Upper lobe of left lung (tissue), 4 donors: ENCODE measurements around the gene BABAM2.

Experiments
- CTCF ChIP-seq, 6 experiments: fragments of 450-650 bp in 4 of 6; fragments of 200-600 bp in 2 of 6; sonication (generic) in 2 of 6; IDR thresholded peaks; one replicate each; pipeline ENCODE4 v1.5.1; 2016 to 2019; ENCODE audit warnings: antibody characterized with exemption in 6 of 6
- POLR2A ChIP-seq, 4 donors: fragments of 450-650 bp; IDR thresholded peaks; one replicate each; pipeline ENCODE4 v1.5.1; 2016 to 2017; ENCODE audit warnings: antibody characterized with exemption in 4 of 4, mild to moderate bottlenecking in 2 of 4
- POLR2AphosphoS5 ChIP-seq, 2 donors: sonication (generic); formaldehyde crosslinking; IDR thresholded peaks; one replicate each; pipeline ENCODE4 v1.5.1; 2017; ENCODE audit warnings: antibody characterized with exemption in 2 of 2

GRCh38 chr2:28380219-28380618, 489.7 kb downstream of the BABAM2 start:
- no peak for TF ChIP-seq POLR2A (IDR thresholded peaks at IDR 0.05)
- no peak for TF ChIP-seq CTCF (IDR thresholded peaks at IDR 0.05)
- TF ChIP-seq POLR2AphosphoS5 (IDR thresholded peaks at IDR 0.05) = no peak
